IPS-NIHi7 (cell line): ENCODE data around the gene PXDN.
"Not testable (repeated sequence)": the region's sequence is repeated elsewhere in the genome, so short reads cannot be mapped to it uniquely, and the experiment has no call there.

ENCODE experiments used
- DNase-seq: peaks from one replicate; pipeline ENCODE4 v3.0.0; 2012; ENCODE audit warnings: mixed read lengths; ENCODE audit errors: extremely low spot score

The PXDN gene

DNA sequence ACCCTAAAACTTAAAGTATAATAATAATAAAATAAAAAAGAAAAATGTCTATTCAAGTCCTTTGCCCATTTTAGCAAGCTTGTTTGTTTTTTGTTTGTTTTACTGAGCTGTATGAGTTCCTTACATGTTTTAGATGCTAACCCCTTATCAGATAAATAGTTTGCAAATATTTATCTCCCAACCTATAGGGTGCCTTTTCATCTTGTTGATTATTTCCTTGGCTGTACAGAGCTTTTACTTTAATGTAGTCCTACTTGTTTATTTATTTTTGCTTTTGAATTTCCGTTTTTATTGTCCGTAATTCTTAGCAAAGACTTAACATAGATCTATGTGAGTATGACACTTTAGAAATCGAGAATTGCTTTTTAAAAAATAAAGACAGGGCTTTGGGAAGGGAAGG, 17.8 kb downstream of the PXDN start:
- DNase-seq, result no peak

DNA sequence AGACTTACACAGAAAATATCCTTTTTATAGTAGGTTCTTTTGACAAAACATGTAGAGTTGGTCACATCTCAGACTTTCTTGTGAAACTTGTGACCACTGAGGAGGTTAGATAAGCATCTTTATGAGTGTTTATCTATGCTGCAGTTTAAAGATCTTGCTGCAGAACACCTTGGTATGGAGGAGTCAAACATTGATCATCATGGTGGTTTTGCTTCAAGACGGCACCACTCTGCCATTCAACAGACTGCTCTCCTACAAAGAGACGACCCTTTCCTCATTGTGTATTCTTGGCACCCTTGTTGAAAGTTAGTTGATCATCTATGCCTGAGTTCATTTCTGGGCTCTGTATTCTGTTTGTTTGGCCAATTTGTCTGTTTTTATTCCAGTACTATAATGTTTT, 20.0 kb downstream of the PXDN start:
- DNase-seq, result not testable (repeated sequence)

DNA sequence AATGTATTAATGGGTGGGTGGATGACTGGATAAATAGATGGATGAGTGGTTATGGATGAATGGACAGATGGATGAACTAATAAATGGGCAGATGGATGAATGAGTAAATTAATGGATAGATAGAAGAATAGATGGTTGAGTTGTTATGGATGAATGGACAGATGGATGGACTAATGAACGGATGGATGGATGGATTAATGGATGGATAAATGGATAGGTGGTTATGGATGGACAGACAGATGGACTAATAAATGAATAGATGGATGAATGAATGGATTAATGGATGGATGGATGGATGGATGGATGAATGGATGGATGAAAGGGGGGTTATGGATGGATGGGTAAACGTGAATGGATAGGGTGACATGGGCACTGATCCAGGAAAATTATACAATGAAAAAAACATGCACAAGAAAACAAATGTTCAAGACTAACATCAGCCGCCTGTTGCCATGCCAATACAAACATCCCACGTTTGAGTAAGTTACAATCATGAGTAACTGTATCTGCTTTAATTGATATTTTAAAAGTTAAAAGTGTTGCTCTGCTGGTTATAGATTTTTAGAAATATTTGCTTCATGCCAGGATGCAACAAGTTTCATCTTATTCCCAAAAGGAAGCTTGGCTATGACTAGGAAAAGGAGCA, 20.8 kb downstream of the PXDN start:
- DNase-seq, result no peak

DNA sequence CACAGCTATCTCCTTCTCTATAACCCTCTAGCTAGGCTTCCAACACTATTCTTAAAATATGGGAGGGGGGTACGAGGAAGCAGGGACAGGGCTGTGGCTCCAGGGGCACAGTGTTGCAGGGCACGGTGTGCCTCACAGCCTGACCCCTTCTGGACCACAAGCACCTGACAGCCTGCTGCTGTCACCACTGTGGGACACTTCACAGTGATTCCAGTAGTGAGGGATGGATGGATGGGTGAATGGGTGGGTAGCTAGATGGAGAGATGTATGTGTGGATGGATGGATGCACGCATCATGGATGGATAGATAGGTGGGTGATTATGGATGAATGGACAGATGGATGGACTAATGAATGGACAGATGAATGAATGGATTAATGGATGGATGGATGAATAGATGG, 21.6 kb downstream of the PXDN start:
- no peak for DNase-seq

DNA sequence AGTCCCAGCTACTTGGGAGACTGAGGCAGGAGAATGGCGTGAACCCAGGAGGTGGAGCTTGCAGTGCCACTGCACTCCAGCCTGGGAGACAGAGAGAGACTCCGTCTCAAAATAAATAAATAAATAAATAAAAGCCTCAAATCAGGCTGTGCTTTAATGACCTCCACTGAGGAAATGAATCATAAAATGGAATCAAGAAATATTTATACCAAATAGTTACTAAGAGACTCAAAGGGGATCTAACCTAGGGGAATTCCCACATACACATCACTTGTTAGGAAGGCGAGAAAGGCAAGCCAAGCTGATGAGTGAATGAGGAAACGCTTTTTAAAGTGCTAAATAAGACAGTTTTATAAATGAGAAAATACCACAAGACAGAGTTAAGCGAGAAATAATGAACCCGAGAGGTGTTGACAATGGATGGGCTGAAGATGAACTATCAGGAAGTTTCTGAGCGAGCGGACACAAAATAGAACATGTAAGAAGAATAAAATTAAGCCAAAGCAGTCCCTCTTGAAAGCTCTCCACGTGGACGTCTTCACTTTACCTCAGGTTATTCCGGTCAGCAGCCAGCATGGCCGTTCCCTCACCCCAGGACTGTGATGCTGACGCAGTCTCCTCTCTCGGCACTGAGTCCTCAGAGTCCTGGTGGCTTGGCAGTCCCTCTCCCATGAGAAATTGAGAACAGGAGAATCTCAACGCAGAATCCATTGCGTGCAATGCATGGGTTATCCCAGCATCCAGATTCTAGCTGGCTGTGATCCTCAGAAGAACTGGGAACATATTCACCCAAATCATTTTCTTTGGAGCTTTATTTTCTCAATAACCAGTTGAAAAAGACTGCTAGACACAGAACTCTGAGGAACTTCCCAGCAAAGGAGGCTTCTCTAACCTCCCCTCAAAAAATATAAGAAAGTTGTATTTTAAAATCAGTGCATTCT, 22.3 kb downstream of the PXDN start:
- DNase-seq, result peak; percentile 7

DNA sequence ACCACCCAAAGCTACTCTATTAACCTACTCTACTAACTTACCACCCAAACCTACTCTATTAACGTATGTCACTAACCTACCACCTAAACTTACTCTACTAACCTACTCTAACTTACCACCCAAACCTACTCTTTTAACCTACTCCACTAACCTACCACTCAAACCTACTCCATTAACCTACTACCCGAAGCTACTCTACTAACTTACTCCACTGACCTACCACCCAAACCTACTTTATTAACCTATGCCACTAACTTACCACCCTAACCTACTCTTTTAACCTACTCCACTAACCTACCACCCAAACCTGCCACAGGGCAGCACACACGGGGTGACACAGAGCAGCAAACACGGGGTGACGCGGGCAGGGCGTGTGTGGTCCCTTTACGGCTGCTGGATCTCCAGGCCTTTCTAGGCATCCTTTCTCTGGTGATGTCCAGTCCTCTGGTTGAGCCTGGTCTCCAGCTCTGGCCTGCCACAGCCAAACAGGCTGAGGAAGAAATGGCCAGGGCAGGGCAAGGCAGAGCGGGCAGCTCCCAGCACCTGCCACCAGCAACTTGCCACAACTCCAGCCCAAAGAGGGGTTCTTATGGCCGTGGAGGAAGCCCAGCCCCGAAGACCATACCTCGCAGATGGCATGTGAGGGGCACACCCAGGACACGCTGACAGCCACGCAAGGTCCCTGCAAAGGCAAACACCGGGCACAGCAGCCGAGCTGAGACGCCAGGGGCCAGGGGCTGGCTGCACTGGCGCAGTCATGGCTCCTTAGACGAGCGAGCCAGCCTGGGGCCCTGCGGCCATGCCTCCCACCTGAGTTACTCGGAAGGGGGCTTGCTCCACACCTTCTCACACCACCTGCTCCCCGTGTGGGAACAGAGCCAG, 25.7 kb downstream of the PXDN start:
- peak; percentile 9 for DNase-seq

DNA sequence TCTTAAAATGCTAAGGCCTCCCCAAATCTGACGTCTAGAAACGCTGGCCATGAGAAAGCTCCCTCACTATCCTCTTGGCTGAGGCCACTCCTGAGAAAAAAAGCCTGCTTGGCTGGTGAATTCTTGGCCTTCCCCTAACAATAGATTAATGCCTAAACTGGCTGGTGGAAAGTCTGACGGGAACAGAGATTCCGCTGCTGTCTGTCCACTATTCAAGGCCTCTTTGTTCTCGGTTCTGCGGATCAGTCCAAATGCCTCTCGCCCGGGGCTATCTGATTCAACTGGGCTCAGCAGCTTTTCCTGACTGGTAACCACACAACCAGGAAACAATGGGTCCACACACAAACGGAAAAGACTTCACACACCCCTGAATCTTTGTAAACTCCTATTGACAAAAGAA, 27.2 kb downstream of the PXDN start:
- peak; percentile 5 for DNase-seq

DNA sequence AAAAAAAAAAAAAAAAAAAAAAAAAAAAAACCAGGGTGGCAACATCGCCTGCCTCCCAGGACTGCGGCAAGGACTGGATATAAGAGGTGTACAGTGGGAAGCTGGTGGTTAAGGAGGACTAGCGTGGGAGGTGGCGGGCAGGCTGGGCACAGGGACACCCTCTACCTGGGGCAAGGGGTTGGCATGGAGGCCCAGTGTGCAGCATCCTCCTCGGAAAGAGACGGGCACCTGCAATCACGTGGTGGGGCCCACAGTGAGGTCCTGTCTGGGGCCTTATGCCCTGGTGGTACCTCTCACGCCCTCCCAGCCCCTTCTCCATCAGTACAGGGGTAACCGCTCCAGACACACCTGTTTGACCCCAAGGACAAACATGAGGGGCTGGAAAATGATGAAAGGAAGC, 27.9 kb downstream of the PXDN start:
- no peak for DNase-seq

DNA sequence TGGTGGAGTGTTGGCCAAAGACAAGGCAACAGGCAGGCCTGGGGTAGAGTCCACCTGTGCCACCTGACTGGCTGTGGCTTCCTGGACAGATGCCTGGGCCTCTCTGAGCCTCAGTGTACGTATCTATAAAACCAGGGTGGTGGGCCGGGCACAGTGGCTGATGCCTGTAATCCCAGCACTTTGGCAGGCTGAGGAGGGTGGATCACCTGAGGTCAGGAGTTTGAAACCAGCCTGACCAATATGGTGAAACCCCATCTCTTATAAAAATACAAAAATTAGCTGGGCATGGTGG, 28.4 kb downstream of the PXDN start:
- not testable (repeated sequence) for DNase-seq

DNA sequence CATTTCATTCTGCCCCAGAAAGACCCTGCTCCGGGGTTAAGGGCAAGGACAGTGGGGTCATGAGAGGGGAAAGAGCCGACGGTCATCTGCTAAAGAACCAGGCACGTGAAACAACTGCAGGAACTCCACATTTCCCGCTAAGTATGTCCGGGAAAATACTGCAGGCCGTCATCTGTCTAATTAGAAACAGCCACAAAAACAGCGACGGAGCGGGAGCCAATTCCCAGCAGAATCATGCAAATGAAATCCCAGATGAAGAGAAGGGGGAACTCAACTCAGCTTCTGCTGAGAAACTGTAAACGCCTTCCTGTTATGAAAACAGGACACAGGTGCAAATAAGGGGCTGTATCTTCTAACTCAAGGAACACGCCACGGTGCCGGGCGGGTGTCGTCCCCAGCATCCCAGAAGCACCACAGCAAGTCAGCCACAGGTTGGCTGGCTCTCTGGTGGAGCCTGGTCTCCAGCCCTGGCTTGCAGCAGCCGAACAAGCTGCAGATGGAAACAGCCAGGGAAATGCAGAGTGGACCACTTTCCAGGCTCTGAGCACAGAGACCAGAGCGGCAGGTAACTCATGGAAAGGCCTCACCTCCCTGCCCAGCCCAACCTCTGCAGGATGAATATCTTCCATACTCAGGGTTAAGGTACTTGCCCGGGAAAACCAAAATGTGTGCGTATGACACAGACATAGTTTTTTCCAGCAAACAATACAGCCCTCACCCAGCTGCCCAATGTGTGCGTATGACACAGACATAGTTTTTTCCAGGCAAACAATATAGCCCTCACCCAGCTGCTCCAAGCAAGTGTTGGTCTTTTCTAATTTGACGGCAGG, 28.9 kb downstream of the PXDN start:
- DNase-seq, result no peak

DNA sequence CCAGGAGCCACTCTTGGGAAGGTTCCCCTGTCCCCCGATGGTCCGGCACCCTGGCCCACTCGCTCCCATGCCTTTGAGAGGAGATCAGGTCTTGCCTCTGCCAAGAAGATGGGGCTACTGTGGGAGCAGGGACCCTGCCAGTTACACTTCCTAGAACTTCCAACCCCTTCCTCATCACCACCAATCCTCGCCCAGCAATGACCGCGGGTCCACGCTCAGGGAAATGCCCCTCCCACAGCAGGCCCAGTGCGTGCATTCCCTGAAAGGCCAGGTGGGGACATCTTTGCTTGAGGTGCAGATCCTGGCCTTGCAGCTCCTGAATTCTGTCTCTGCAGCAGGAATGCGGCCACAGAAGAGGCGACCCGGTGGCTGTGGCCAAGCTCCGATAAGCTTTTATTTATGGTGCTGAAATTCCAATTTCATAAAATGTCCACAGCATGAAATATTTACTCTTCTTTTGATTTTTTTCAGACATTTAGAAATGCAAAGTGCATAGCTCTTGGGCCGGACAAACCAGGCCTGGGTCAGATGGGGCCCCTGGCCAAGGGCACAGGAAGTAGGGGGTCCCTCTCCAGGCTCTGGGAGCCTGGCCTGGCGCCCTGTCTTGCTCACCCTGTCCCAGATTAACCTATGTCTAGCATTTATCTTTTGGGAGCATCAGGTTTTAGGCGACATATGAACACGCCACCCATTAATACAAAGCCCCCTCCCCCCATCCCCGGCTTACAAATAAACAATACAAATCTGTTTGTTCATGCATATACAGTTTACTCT, 29.8 kb downstream of the PXDN start:
- no peak for DNase-seq

DNA sequence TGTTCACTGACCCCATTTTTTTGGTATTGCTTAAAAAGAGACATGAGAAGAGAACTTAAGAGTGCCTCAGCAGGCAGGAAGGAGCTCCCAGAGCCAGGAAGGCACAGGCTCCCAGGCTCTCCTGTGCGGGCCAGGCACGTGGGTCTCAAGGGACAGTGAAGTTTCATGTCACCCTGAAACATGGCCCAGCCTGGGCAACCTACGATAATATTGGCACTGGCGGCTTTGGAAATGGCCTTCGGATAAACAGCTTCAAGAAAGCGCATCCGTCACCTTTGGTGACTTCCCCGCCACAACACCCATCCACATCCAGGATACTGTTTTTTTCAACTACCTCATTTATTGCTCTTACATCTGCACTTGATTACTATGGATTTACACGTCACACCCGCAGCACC, 30.5 kb downstream of the PXDN start:
- no peak for DNase-seq

DNA sequence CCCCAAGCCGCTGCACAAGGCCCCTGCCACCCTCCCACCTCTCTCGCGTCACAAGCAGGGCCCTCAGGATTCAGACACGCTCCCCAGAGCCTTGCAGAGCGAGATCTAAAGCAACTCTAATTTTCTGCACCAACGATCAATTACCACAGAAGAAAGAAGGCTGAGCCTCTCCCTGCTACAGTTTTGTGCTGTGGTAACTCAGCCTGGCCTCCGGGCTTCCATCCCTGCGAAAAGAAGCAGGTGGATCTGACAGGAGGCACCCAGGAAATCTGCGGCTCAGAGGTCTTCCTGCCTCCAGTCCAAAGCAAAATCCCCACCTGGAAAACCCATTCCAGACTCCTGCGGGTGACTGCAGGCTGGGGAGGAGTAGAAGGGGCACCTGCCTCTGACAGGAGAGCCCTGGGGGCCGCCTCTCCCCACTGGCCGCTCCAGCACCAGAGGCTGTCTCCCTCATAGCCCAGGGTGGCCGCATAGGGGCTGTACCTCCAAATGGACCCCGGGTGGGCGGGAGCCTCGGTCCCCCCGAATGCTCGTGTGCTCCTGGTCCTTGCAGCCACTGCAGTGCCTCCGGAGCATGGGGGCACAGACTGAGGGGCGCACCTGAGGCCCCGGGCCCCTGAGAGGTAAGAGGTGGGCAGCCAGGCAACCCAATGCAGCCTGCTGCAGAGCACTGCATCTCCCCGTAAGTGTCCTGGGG, 31.0 kb downstream of the PXDN start:
- peak; percentile 12 for DNase-seq

DNA sequence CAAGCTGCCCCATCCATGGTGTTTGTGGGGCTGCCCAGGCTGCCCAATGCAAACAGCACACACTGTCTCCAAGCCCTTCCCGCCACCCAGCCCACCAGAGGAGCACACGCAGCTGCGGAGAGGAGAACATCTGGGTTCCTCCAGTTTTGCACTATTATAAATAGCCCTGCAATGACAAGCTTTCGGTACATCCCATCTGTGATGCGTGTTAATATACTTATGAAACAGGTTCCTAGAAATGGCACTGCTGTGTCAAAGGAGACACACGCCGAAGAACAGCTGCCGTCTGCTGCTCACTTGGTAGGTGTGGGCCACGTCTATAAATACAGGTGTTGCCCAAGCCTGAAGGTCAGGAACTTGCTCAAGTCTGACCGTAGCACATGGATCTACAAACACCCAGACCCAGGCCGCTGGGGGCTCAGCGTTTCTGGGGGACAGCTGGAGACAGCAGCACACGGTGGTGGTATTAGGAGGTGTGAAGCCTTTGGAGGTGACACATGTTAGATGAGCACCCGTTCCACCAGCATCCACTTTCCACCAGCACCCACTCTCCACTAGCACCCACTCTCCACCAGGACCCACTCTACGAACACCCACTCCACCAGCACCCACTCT, 34.3 kb downstream of the PXDN start:
- no peak for DNase-seq

DNA sequence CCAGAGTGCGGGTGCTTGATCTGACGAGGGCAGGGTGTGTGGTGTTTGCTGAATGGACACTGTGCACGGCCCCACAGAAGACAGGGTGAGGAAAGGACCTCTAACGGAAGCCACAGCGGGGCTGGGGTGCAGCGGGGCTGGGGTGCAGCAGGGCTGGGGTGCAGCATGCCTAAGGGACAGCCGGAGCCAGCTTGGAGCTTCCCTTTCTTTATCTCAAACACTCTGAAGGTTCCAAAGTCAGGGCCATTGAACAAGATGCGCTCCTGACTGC, 35.0 kb downstream of the PXDN start:
- no peak for DNase-seq

DNA sequence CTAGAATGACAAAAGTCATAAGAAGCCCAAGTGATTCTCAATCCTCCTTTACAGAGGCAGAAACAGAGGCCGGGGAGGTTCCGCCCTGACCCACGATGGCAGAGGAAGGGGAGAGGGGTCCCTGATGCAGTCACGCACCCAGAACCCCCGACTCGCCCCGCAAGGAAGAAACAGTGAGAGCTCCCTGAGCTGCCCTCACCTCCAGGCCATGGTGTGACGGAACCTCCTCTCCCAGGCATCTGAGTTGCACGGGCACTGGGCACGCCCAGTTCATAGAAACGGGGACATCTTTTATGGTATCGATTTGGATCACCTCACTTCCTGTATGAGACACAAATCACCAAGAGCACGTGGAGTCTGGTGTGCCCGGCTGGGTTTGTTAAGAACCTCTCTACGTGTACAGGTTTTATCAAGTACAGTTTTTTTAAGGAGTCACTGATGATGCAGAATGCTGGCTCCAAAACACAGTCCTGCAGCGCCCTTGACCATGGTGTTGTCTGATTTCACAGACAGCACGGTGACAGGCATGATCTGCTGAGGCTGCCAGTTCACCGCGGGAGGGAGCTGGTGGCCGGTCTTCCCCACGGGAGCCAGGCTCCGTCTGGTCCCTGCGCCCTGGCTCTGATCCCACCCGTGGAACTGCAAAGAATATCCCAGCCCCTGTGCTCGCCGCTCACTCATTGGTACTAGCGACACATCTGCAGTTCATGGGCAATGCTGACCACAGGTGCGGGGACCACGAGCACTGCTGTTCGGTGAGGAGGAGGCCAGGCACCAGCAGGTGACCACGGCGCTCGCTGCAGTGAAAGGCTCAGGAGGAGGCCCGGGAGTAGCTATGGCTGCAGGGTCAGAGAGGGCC, 35.6 kb downstream of the PXDN start:
- DNase-seq, result no peak

DNA sequence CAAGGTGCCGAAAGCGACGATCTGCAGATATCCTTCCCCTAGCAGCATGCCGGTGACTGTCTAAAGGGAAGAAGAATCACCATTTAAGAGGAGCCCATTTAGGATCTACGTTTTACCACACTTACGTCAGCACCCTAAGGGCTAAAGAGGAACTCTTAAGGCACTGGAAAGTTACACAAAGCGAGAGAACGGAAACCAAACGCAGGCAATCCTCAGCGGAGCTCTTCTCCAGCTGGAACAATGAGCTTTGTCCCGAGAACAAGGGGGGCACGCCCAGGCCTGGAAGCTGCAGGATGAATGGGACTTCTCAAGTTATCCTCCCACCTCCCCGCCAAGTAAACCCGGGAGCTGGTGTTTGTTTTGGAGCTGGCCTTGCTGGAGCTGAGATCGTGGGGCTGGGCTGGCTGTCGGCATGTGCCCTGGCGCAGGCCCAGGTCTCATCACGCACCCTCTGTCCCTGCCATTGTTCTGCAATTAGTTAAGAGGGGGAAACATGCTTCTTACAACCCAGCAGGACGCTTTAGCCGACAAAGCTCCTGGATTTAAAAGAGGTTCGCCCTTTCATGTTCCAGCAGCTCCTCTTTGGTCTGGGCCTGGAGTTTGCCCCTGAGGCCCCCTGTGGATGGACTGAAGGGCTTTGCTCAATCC, 36.4 kb downstream of the PXDN start:
- DNase-seq, result peak; percentile 76

DNA sequence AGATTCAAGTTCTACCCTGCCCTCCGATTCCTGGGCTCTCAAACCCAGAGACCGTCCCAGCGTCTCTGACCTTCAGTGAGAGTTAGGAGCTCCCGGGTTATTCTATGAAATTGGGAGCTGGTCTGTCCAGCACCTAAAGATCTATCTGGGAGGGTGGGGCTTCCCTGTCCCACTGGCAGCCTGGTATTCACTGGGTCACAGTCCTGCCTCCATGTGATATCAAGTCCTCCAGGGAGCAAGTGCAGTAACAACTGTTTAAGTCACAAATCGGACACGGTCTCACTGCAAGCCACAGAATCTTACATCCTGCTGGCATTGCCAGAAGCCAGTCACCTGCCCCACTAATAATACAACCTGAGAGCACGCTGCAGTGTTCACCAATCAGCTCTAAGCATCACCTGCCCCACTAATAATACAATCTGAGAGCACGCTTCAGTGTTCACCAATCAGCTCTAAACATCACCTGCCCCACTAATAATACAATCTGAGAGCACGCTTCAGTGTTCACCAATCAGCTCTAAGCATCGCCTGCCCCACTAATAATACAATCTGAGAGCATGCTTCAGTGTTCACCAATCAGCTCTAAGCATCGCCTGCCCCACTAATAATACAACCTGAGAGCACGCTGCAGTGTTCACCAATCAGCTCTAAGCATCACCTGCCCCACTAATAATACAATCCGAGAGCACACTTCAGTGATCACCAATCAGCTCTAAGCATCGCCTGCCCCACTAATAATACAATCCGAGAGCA, 38.0 kb downstream of the PXDN start:
- not testable (repeated sequence) for DNase-seq
